CD4-positive, alpha-beta T cell (primary cell): ENCODE data around the gene AXIN1. TPM values are rescaled to one million over a fixed set of nuclear protein-coding genes. Genes with fewer than 3 reads are reported as not detected.

ENCODE experiments used
- ATAC-seq: fragments of 200-7000 bp; cut with Tn5 transposase; one replicate; pipeline ENCODE4 v1.10.0; 2022; ENCODE audit warnings: mild to moderate bottlenecking; ENCODE audit not compliant: poor library complexity
- CTCF ChIA-PET: fragments of 350-600 bp; sonication (Branson Sonifier 250); formaldehyde crosslinking; loops from one replicate; lab custom pipeline; 2021; ENCODE audit warnings: antibody characterized with exemption, inconsistent platforms; lab: Charles Lee
- POLR2A ChIA-PET: fragments of 350-600 bp; sonication (Branson Sonifier 250); formaldehyde crosslinking; loops from one replicate; lab custom pipeline; 2021; ENCODE audit warnings: antibody characterized with exemption, inconsistent platforms; lab: Charles Lee
- DNase-seq, 14 experiments: peaks; one replicate each; pipeline ENCODE4 v3.0.0-alpha.2; 2013 to 2020; ENCODE audit warnings: mixed read lengths in 2 of 14
- H3K27ac ChIP-seq, 2 donors: one replicate each; pipeline versions ENCODE4 v1.5.1 to v1.7.0; 2013; ENCODE audit warnings: low read length in 2 of 2, low read depth in 1 of 2, mild to moderate bottlenecking in 1 of 2
- H3K27me3 ChIP-seq, 2 experiments: 1 replicate in 1 of 2; 2 replicates in 1 of 2; pipeline versions ENCODE4 v1.6.1 to v1.7.0; 2013; ENCODE audit warnings: low read length in 2 of 2, control low read depth in 1 of 2, mild to moderate bottlenecking in 1 of 2, moderate library complexity in 1 of 2; ENCODE audit not compliant: insufficient read depth in 2 of 2, control insufficient read depth in 1 of 2
- H3K36me3 ChIP-seq: one replicate; pipeline ENCODE4 v1.6.1; 2013; ENCODE audit warnings: low read length, control low read depth; ENCODE audit not compliant: insufficient read depth
- H3K4me1 ChIP-seq: one replicate; pipeline ENCODE4 v1.6.1; 2013; ENCODE audit warnings: low read length, control low read depth; ENCODE audit not compliant: insufficient read depth
- H3K4me3 ChIP-seq: one replicate; pipeline ENCODE4 v1.5.1; 2013; ENCODE audit warnings: mild to moderate bottlenecking, low read length, moderate library complexity
- H3K9me3 ChIP-seq, 2 experiments: 1 replicate in 1 of 2; 2 replicates in 1 of 2; pipeline versions ENCODE4 v1.6.1 to v1.7.0; 2013; ENCODE audit warnings: low read length in 2 of 2, mild to moderate bottlenecking in 2 of 2, control low read depth in 1 of 2, moderate library complexity in 1 of 2; ENCODE audit not compliant: control insufficient read depth in 1 of 2, insufficient read depth in 1 of 2
- H3K27ac Mint-ChIP-seq: one replicate; pipeline ENCODE4 v1.8.0; 2020; ENCODE audit warnings: mixed read lengths
- H3K27me3 Mint-ChIP-seq: one replicate; pipeline ENCODE4 v1.8.0; 2021; ENCODE audit warnings: mixed read lengths
- H3K36me3 Mint-ChIP-seq: one replicate; pipeline ENCODE4 v1.8.0; 2021; ENCODE audit warnings: low read depth, mixed read lengths
- H3K4me1 Mint-ChIP-seq: one replicate; pipeline ENCODE4 v1.8.0; 2021; ENCODE audit warnings: low read depth, mixed read lengths
- H3K4me3 Mint-ChIP-seq: one replicate; pipeline ENCODE4 v1.8.0; 2020; ENCODE audit warnings: mild to moderate bottlenecking, mixed read lengths
- H3K9me3 Mint-ChIP-seq: one replicate; pipeline ENCODE4 v1.8.0; 2020; ENCODE audit warnings: mixed read lengths
- CTCF ChIP-seq: fragments of 200-600 bp; IDR thresholded peaks from one replicate; pipeline ENCODE4 v1.8.0; 2022; ENCODE audit warnings: antibody characterized with exemption, mild to moderate bottlenecking
- intact Hi-C, 2 experiments: fragments of 100-400 bp; cut with DNase I in 1 of 2; cut with micrococcal nuclease in 1 of 2; formaldehyde crosslinking; loops; one replicate each; pipeline versions ENCODE4 v1.15.1 to v1.9.0; 2023 to 2025; cut with DNase I, micrococcal nuclease
- total RNA-seq, 174 experiments: library from RNA in 2 of 174; stranded (reverse) in 2 of 174; gene quantifications; one replicate each; pipeline ENCODE4 v1.2.3 and lab custom pipeline; 2021 to 2026

The AXIN1 gene
- total RNA-seq, 2 experiments from 2014 or later, result 24.7 to 26.3 TPM

- Histone ChIP-seq H3K27ac (no peak overlapping the region), H3K36me3 (peaks cover 55% of the 10 kb centered on the region), H3K9me3 (peaks cover 0 to 8% of the 10 kb centered on the region in 2 experiments), H3K4me3 (no peak overlapping the region), H3K4me1 (peaks cover 30% of the 10 kb centered on the region), H3K27me3 (no peaks in the 10 kb centered on the region)
- H3K4me3 Mint-ChIP-seq, result no peak overlapping the region
- ChIA-PET POLR2A (no interaction called here), CTCF (no interaction called here)
- H3K9me3 Mint-ChIP-seq, result no peaks in the 10 kb centered on the region
- intact Hi-C loops, result no loop called here
- H3K27me3 Mint-ChIP-seq, result no peaks in the 10 kb centered on the region
- DNase-seq, result no peak
- H3K4me1 Mint-ChIP-seq, result peaks cover 15% of the 10 kb centered on the region
- ATAC-seq, result no peak
- TF ChIP-seq CTCF, result no peak
- H3K36me3 Mint-ChIP-seq, result peaks cover 35% of the 10 kb centered on the region
- H3K27ac Mint-ChIP-seq, result no peak overlapping the region
Measured at GRCh38 chr16:375212-375611, 22.7 kb upstream of the AXIN1 start.

DNA sequence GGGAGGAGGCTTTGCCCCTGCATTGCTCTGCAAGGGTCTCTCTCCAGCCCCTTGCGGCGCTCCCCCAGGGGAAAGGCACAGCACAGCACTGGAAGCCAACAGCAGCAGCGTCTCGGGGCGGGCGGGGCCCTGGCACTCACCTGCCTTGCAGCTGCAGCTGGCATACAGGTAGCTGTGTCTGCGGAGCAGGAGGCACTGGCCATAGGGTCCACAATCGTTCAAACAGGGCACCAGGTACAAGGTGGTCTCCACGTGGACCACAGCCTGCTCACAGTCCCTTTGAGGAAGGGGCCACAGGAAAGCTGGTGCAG, 22.0 kb upstream of the AXIN1 start:
- H3K36me3 Mint-ChIP-seq, result peaks cover 31% of the 10 kb centered on the region
- peaks cover 14% of the 10 kb centered on the region for H3K4me1 Mint-ChIP-seq
- no peak for TF ChIP-seq CTCF
- intact Hi-C loops, result no loop called here
- Histone ChIP-seq H3K9me3 (peaks cover 0 to 8% of the 10 kb centered on the region in 2 experiments), H3K27me3 (no peaks in the 10 kb centered on the region), H3K4me3 (no peak overlapping the region), H3K4me1 (peaks cover 29% of the 10 kb centered on the region), H3K27ac (no peak overlapping the region), H3K36me3 (peaks cover 55% of the 10 kb centered on the region)
- H3K9me3 Mint-ChIP-seq, result no peaks in the 10 kb centered on the region
- DNase-seq, result no peak
- ATAC-seq, result no peak
- H3K27ac Mint-ChIP-seq, result no peak overlapping the region
- no peak overlapping the region for H3K4me3 Mint-ChIP-seq
- POLR2A ChIA-PET, result no interaction called here
- CTCF ChIA-PET, result no interaction called here
- H3K27me3 Mint-ChIP-seq, result no peaks in the 10 kb centered on the region

DNA sequence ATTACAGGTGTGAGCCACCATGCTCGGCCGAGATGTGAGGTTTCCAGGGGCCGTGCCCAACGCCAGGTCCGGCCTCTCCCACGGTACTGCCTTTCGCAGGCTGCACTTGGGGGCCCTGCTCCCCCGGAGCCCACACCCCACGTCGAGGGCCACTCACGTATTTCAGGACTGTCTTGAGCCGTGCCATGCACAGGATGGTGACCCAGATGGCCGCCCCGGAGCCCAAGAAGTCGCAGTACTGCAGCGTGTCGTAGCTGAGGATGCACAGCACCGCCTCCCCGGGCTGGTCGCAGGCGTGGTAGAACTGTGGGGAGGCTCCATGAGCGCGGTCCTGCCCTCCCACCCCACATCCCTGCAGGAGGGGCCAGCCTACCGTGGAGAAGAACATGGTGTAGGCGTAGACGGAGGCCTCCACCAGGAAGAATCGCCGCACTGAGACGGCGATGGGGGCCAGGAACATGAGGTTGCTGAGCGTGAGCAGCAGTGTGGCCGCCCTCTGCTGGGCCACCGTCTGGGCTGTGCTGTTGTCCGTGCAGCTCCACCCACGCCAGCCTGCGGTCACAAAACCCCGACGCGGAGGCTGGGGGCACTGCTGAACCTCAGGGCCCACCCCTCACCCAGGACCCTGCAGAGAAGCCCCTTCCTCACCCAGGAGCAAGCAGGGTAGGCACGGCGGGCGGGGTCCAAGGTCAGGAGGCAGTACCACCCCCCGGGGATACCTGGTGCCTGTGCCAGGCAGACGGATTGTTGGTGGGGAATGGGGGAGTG, 21.5 kb upstream of the AXIN1 start:
- peak overlapping the region; percentile 35 for H3K27ac Mint-ChIP-seq
- no peak for DNase-seq
- no peak overlapping the region for H3K4me3 Mint-ChIP-seq

More for the DNA sequence above, 21.5 kb upstream of the AXIN1 start:
- H3K27me3 ChIP-seq, result no peaks in the 10 kb centered on the region
- no peaks in the 10 kb centered on the region for H3K27me3 Mint-ChIP-seq
- no peak for TF ChIP-seq CTCF
- peaks cover 17% of the 10 kb centered on the region for H3K4me1 Mint-ChIP-seq
- no peak for ATAC-seq
- peaks cover 0 to 8% of the 10 kb centered on the region in 2 experiments for H3K9me3 ChIP-seq
- ChIA-PET POLR2A (no interaction called here), CTCF (no interaction called here)
- no peak overlapping the region for H3K27ac ChIP-seq
- peaks cover 32% of the 10 kb centered on the region for H3K36me3 Mint-ChIP-seq
- intact Hi-C loops, result no loop called here
- H3K36me3 ChIP-seq, result peaks cover 55% of the 10 kb centered on the region
- peaks cover 29% of the 10 kb centered on the region for H3K4me1 ChIP-seq
- no peaks in the 10 kb centered on the region for H3K9me3 Mint-ChIP-seq
- no peak overlapping the region for H3K4me3 ChIP-seq
